Osteoblast (primary cell): ENCODE results near the gene ATIC. TPM values are rescaled to one million over a fixed set of nuclear protein-coding genes. Genes with fewer than 3 reads are reported as not detected.
"Not testable (repeated sequence)": the region's sequence is repeated elsewhere in the genome, so short reads cannot be mapped to it uniquely, and the experiment has no call there.

Experiments
- DNase-seq: peaks from one replicate; pipeline ENCODE4 v3.0.0; 2011; ENCODE audit warnings: low spot score, mixed read lengths; ENCODE audit not compliant: insufficient read length; ENCODE audit errors: missing footprints
- H2AFZ ChIP-seq: 2 replicates; pipeline ENCODE4 v1.6.0; 2011; ENCODE audit warnings: mild to moderate bottlenecking, low read length
- H3K27ac ChIP-seq: 2 replicates; pipeline ENCODE4 v1.5.1; 2011; ENCODE audit warnings: mild to moderate bottlenecking, low read depth, low read length, moderate library complexity
- H3K27me3 ChIP-seq: 2 replicates; pipeline ENCODE4 v1.6.0; 2012; ENCODE audit warnings: mild to moderate bottlenecking, control low read depth, inconsistent platforms, low read length, moderate library complexity; ENCODE audit not compliant: insufficient read depth
- H3K36me3 ChIP-seq: 2 replicates; pipeline ENCODE4 v1.5.1; 2011; ENCODE audit warnings: mild to moderate bottlenecking, low read length, control low read depth, moderate library complexity; ENCODE audit not compliant: insufficient read depth
- H3K4me1 ChIP-seq: 2 replicates; pipeline ENCODE4 v1.5.1; 2011; ENCODE audit warnings: mild to moderate bottlenecking, low read length, control low read depth, moderate library complexity; ENCODE audit not compliant: insufficient read depth
- H3K4me2 ChIP-seq: 2 replicates; pipeline ENCODE4 v1.6.0; 2011; ENCODE audit warnings: mild to moderate bottlenecking, low read length; ENCODE audit not compliant: insufficient read depth
- H3K4me3 ChIP-seq: fragments of 200-600 bp; sonication (generic); 3 replicates; pipeline ENCODE4 v1.5.1; 2012; ENCODE audit warnings: mild to moderate bottlenecking, low read length, inconsistent platforms; ENCODE audit not compliant: insufficient read depth
- H3K79me2 ChIP-seq: 2 replicates; pipeline ENCODE4 v1.6.0; 2012; ENCODE audit warnings: mild to moderate bottlenecking, low read length, control low read depth, inconsistent platforms; ENCODE audit not compliant: insufficient read depth
- H3K9me3 ChIP-seq: 2 replicates; pipeline ENCODE4 v1.5.1; 2011; ENCODE audit warnings: low read depth, low read length, control low read depth
- H4K20me1 ChIP-seq: 2 replicates; pipeline ENCODE4 v1.6.0; 2012; ENCODE audit warnings: mild to moderate bottlenecking, low read length, control low read depth; ENCODE audit not compliant: insufficient read depth
- total RNA-seq: library from RNA; depleted of rRNA; stranded (reverse); fragments of >200 nt; gene quantifications from 2 replicates; pipeline ENCODE4 v1.2.3, GENCODE V29; 2012
- TF ChIP-seq, protein P1 (sequence below): IDR thresholded peaks from 2 replicates; pipeline ENCODE4 v1.5.1; 2011; ENCODE audit warnings: mild to moderate bottlenecking, low read depth, low read length, moderate library complexity; ENCODE audit errors: extremely low read depth

Gene ATIC
- total RNA-seq, 1 donor, result 17.7 TPM

DNA sequence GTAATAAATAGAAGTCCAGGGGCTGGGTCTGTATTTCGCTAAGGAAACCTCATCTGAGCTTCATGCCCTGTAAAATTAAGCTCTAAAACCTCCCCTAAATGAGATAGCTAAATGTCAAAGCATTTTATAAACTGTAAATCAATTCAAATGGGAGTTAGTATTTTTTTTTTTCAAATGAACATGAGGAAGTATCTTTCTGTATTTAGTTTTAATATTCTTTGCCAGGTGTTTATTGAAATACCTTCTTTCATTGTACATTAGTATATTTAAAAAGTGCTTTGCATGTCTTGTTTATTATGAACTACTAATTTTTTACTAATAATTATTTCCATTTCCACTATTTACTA is 47.7 kb downstream of the ATIC start:
- no peaks in the 10 kb centered on the region for H3K79me2 ChIP-seq
- peaks cover 4% of the 10 kb centered on the region for H3K4me1 ChIP-seq
- no peak for DNase-seq
- TF ChIP-seq, protein P1, sequence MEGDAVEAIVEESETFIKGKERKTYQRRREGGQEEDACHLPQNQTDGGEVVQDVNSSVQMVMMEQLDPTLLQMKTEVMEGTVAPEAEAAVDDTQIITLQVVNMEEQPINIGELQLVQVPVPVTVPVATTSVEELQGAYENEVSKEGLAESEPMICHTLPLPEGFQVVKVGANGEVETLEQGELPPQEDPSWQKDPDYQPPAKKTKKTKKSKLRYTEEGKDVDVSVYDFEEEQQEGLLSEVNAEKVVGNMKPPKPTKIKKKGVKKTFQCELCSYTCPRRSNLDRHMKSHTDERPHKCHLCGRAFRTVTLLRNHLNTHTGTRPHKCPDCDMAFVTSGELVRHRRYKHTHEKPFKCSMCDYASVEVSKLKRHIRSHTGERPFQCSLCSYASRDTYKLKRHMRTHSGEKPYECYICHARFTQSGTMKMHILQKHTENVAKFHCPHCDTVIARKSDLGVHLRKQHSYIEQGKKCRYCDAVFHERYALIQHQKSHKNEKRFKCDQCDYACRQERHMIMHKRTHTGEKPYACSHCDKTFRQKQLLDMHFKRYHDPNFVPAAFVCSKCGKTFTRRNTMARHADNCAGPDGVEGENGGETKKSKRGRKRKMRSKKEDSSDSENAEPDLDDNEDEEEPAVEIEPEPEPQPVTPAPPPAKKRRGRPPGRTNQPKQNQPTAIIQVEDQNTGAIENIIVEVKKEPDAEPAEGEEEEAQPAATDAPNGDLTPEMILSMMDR, result no peak
- H2AFZ ChIP-seq, result no peak overlapping the region
- no peak overlapping the region for H3K4me2 ChIP-seq
- H3K36me3 ChIP-seq, result peaks cover 55% of the 10 kb centered on the region
- peaks cover 44% of the 10 kb centered on the region for H4K20me1 ChIP-seq
- no peaks in the 10 kb centered on the region for H3K9me3 ChIP-seq
- H3K4me3 ChIP-seq, result no peak overlapping the region
- H3K27me3 ChIP-seq, result no peaks in the 10 kb centered on the region
- no peak overlapping the region for H3K27ac ChIP-seq

DNA sequence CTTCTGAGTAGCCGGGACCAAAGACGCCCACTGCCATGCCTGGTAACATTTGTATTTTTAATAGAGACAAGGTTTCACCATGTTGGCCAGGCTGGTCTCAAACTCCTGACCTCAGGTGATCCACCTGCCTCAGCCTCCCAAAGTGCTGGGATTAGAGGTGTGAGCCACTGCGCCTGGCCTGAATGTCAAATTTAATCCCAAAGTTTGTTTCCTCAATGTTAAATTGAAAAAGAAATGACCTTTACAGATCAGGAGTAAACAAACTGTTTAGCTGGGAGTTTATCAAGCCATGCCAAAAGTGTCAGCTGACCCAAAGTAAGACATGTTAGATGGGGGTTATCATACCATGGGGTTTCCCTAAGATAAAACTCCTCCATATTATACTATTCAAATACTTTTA is 48.2 kb downstream of the ATIC start:
- not testable (repeated sequence) for H2AFZ ChIP-seq, H3K9me3 ChIP-seq, H3K27ac ChIP-seq, H3K4me2 ChIP-seq, H3K4me3 ChIP-seq, H3K27me3 ChIP-seq, H3K4me1 ChIP-seq, H3K79me2 ChIP-seq, DNase-seq
- Histone ChIP-seq H4K20me1 (peaks cover 49% of the 10 kb centered on the region), H3K36me3 (peaks cover 60% of the 10 kb centered on the region)

DNA sequence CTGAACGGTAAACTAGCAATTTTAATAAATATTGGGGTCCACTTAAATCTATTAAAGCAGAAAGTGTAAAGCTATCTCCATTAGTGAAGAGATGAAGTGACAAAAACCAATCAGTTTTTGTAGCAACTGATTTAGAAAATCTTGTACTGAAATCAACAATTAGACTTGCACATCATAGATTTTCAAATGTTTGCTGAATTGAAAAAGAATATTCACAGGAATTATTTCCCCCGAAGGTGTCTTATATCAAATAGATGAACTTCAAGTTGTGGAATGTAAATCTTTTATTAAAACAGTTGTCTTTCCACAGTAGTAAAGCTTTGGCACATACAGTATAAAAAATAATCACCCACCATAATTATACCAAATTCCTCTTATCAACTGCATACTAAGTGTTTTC is 48.7 kb downstream of the ATIC start:
- Histone ChIP-seq H3K36me3 (peaks cover 66% of the 10 kb centered on the region), H3K9me3 (no peaks in the 10 kb centered on the region), H2AFZ (no peak overlapping the region), H3K79me2 (no peaks in the 10 kb centered on the region), H3K4me1 (no peaks in the 10 kb centered on the region), H3K27me3 (no peaks in the 10 kb centered on the region), H3K27ac (no peak overlapping the region), H4K20me1 (peaks cover 54% of the 10 kb centered on the region), H3K4me2 (no peak overlapping the region), H3K4me3 (no peak overlapping the region)
- DNase-seq, result no peak
- TF ChIP-seq, protein P1, result no peak

DNA sequence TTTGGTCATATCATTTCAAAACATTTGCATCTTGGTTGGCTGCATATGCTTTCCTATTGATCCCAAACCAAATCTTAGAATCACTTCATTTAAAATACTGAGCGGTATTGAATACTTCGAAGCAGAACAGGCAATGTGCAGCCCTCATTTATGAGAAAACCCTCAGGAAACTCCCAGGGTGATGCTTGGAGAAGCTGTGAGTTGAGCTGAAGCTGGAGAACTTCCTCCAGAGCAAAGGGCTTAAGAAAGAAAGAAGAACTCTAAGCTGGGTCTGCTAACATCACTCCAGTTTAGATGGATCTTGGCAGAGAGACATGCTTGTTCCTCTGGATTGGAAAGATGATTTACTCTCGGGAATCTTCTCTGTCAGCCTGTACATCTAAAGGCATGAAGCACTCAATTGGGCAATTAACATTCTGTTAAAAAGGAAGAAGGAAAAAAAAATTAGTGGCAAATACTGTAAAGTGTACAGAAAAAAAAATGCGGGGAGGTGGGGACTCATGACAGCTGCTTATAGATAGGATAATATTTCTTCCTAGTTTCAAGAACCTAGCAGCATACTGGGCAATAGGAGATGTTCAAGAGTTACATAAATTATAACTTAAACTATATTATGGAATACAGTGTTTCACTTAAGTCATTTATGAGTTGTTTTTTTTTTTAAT is 49.5 kb downstream of the ATIC start:
- no peaks in the 10 kb centered on the region for H3K79me2 ChIP-seq
- TF ChIP-seq, protein P1, result no peak
- H3K27ac ChIP-seq, result no peak overlapping the region
- H3K4me3 ChIP-seq, result no peak overlapping the region
- no peak for DNase-seq
- H3K4me2 ChIP-seq, result no peak overlapping the region
- H4K20me1 ChIP-seq, result peaks cover 54% of the 10 kb centered on the region
- H3K4me1 ChIP-seq, result no peaks in the 10 kb centered on the region
- no peak overlapping the region for H2AFZ ChIP-seq
- H3K27me3 ChIP-seq, result no peaks in the 10 kb centered on the region
- no peaks in the 10 kb centered on the region for H3K9me3 ChIP-seq
- peaks cover 73% of the 10 kb centered on the region for H3K36me3 ChIP-seq
